HCT116 (cell line): ENCODE measurements around the gene SRPRA. TPM values are rescaled to one million over a fixed set of nuclear protein-coding genes. Genes with fewer than 3 reads are reported as not detected.

Source experiments
- ATAC-seq: fragments of 200-7000 bp; cut with Tn5 transposase; 2 replicates; pipeline ENCODE4 v1.9.1; 2020; ENCODE audit warnings: mild to moderate bottlenecking, moderate library complexity
- BruUV-seq: library from RNA; stranded (reverse); fragments of 400-500 nt; replicated peaks from 2 replicates; lab custom pipeline; 2021; lab: Mats Ljungman, UMichigan
- CTCF ChIA-PET: fragments of 300-600 bp; sonication (Branson Sonifier 250); formaldehyde crosslinking; loops from one replicate; lab custom pipeline; 2021; ENCODE audit warnings: antibody characterized with exemption; lab: Charles Lee
- POLR2A ChIA-PET: fragments of 300-600, 350-600 bp; sonication (Branson Sonifier 250); formaldehyde crosslinking; loops from one replicate; lab custom pipeline; 2021; ENCODE audit warnings: antibody characterized with exemption; lab: Charles Lee
- RAD21 ChIA-PET, 2 experiments: fragments of 300-600 bp; sonication (Branson Sonifier 250); formaldehyde crosslinking; loops; one replicate each; lab custom pipeline; 2023; ENCODE audit warnings: low total read pairs in 2 of 2; ENCODE audit not compliant: uncharacterized antibody in 2 of 2, unreplicated experiment in 2 of 2, low non-redundant PET in 1 of 2; lab: Charles Lee
- DNase-seq: peaks from one replicate; pipeline ENCODE4 v3.0.0-alpha.2; 2010; ENCODE audit warnings: low read depth, low spot score
- H2AFZ ChIP-seq: fragments of 200-600 bp; shearing (Covaris generic), sonication (generic); 2 replicates; pipeline ENCODE4 v1.6.1; 2017; ENCODE audit warnings: low read depth, mixed run types, mixed read lengths, antibody characterized with exemption, low read length; ENCODE audit not compliant: poor library complexity, severe bottlenecking
- H3K27ac ChIP-seq: 2 replicates; pipeline ENCODE4 v1.5.1; 2012; ENCODE audit warnings: low read depth, low read length
- H3K27me3 ChIP-seq: fragments of 200-600 bp; sonication (generic); 2 replicates; pipeline ENCODE4 v1.6.1; 2016; ENCODE audit warnings: mixed run types, low read length, mixed read lengths; ENCODE audit not compliant: insufficient read depth
- H3K36me3 ChIP-seq, 2 experiments: fragments of 200-500 bp in 1 of 2; fragments of 200-600 bp in 1 of 2; sonication (Bioruptor generic) in 1 of 2; sonication (generic) in 1 of 2; 2 replicates each; pipeline versions ENCODE4 v1.5.1 to v1.6.1; 2014 to 2016; ENCODE audit warnings: low read length in 2 of 2, inconsistent platforms in 1 of 2, mixed read lengths in 1 of 2, mixed run types in 1 of 2; ENCODE audit not compliant: insufficient read depth in 2 of 2, control insufficient read depth in 1 of 2
- H3K4me1 ChIP-seq, 2 experiments: fragments of 200-600 bp in 1 of 2; sonication (generic) in 1 of 2; 2 replicates each; pipeline versions ENCODE4 v1.5.1 to v1.6.1; 2012 to 2017; ENCODE audit warnings: low read length in 2 of 2, inconsistent platforms in 1 of 2, mild to moderate bottlenecking in 1 of 2, mixed read lengths in 1 of 2, mixed run types in 1 of 2, moderate library complexity in 1 of 2; ENCODE audit not compliant: insufficient read depth in 2 of 2, control insufficient read depth in 1 of 2
- H3K4me2 ChIP-seq: fragments of 200-600 bp; sonication (generic); 2 replicates; pipeline ENCODE4 v1.6.1; 2017; ENCODE audit warnings: mixed run types, low read length, mixed read lengths
- H3K4me3 ChIP-seq, 2 experiments: fragments of 200-600 bp in 1 of 2; sonication (generic) in 1 of 2; replicated peaks in 1 of 2; 2 replicates each; pipeline ENCODE4 v1.5.1; 2011 to 2016; ENCODE audit warnings: low read length in 2 of 2, control low read depth in 1 of 2, low read depth in 1 of 2, mild to moderate bottlenecking in 1 of 2, mixed read lengths in 1 of 2, mixed run types in 1 of 2
- H3K79me2 ChIP-seq: fragments of 200-600 bp; sonication (generic); 2 replicates; pipeline ENCODE4 v1.6.1; 2017; ENCODE audit warnings: mild to moderate bottlenecking, mixed run types, low read length, moderate library complexity, mixed read lengths; ENCODE audit not compliant: insufficient read depth
- H3K9ac ChIP-seq: fragments of 200-600 bp; sonication (generic); 2 replicates; pipeline ENCODE4 v1.6.1; 2016; ENCODE audit warnings: low read length, mixed read lengths
- H3K9me2 ChIP-seq: fragments of 200-600 bp; sonication (generic), shearing (Covaris generic); 2 replicates; pipeline ENCODE4 v1.6.1; 2017; ENCODE audit warnings: mixed run types, mild to moderate bottlenecking, moderate library complexity; ENCODE audit not compliant: insufficient read depth
- H3K9me3 ChIP-seq, 2 experiments: fragments of 200-500 bp in 1 of 2; fragments of 200-600 bp in 1 of 2; sonication (Bioruptor generic) in 1 of 2; sonication (generic) in 1 of 2; 2 replicates each; pipeline ENCODE4 v1.6.1; 2014 to 2017; ENCODE audit warnings: low read length in 2 of 2, mixed read lengths in 2 of 2, inconsistent platforms in 1 of 2, low read depth in 1 of 2, mild to moderate bottlenecking in 1 of 2, mixed run types in 1 of 2, moderate library complexity in 1 of 2; ENCODE audit not compliant: control insufficient read depth in 1 of 2, insufficient read depth in 1 of 2
- H4K20me1 ChIP-seq: fragments of 200-600 bp; sonication (generic), shearing (Covaris generic); 2 replicates; pipeline ENCODE4 v1.6.1; 2017; ENCODE audit warnings: mixed run types, mild to moderate bottlenecking, moderate library complexity; ENCODE audit not compliant: insufficient read depth
- CBX3 ChIP-seq: IDR thresholded peaks from 2 replicates; pipeline ENCODE4 v1.6.1; 2012; ENCODE audit warnings: low read depth
- CEBPB ChIP-seq: IDR thresholded peaks from 2 replicates; pipeline ENCODE4 v1.6.1; 2012; ENCODE audit warnings: low read depth
- EGR1 ChIP-seq: IDR thresholded peaks from 2 replicates; pipeline ENCODE4 v1.6.1; 2012; ENCODE audit warnings: low read depth
- ELF1 ChIP-seq: IDR thresholded peaks from 2 replicates; pipeline ENCODE4 v1.6.1; 2012; ENCODE audit warnings: low read depth, borderline replicate concordance
- EZH2phosphoT487 ChIP-seq: fragments of 200-600 bp; IDR thresholded peaks from 2 replicates; pipeline ENCODE4 v1.6.1; 2018; ENCODE audit warnings: antibody characterized with exemption, borderline replicate concordance
- FOSL1 ChIP-seq: IDR thresholded peaks from 2 replicates; pipeline ENCODE4 v1.6.1; 2012; ENCODE audit warnings: low read depth
- POLR2A ChIP-seq: IDR thresholded peaks from 2 replicates; pipeline ENCODE4 v1.7.0; 2011; ENCODE audit warnings: borderline replicate concordance; ENCODE audit not compliant: insufficient read depth, insufficient read length; ENCODE audit errors: extremely low read depth
- POLR2AphosphoS5 ChIP-seq: IDR thresholded peaks from 2 replicates; pipeline ENCODE4 v1.6.1; 2011; ENCODE audit warnings: mild to moderate bottlenecking, low read depth, low read length, moderate library complexity
- RAD21 ChIP-seq: IDR thresholded peaks from 2 replicates; pipeline ENCODE4 v1.6.1; 2012; ENCODE audit warnings: low read depth, mild to moderate bottlenecking
- REST ChIP-seq: IDR thresholded peaks from 2 replicates; pipeline ENCODE4 v1.6.1; 2012; ENCODE audit warnings: low read depth
- SP1 ChIP-seq: IDR thresholded peaks from 2 replicates; pipeline ENCODE4 v1.6.1; 2012; ENCODE audit warnings: low read depth
- YY1 ChIP-seq: IDR thresholded peaks from 2 replicates; pipeline ENCODE4 v1.6.1; 2011; ENCODE audit warnings: low read length, low read depth, moderate library complexity, mild to moderate bottlenecking; ENCODE audit not compliant: insufficient replicate concordance; ENCODE audit errors: extremely low read depth
- ZBTB33 ChIP-seq: IDR thresholded peaks from 2 replicates; pipeline ENCODE4 v1.6.1; 2011; ENCODE audit warnings: mild to moderate bottlenecking, low read length, moderate library complexity; ENCODE audit not compliant: insufficient replicate concordance; ENCODE audit errors: extremely low read depth
- ZNF274 ChIP-seq: fragments of 200-500 bp; sonication (Bioruptor generic); IDR thresholded peaks from 2 replicates; pipeline ENCODE4 v1.6.1; 2014; ENCODE audit warnings: mild to moderate bottlenecking, low read depth, low read length, inconsistent platforms
- intact Hi-C: fragments of 100-400 bp; cut with micrococcal nuclease; formaldehyde crosslinking; loops from 2 replicates; pipeline ENCODE4 v1.10.0; 2022
- total RNA-seq: library from RNA; stranded (reverse); gene quantifications from one replicate; pipeline ENCODE4 v1.2.1, GENCODE V29; 2021; ENCODE audit not compliant: unreplicated experiment

The SRPRA gene
- total RNA-seq, 1 experiment from 2014 or later, result 74.5 TPM

- ATAC-seq, result no peak
- no peak overlapping the region for H3K27ac ChIP-seq
- H3K9ac ChIP-seq, result no peak overlapping the region
- H3K79me2 ChIP-seq, result no peaks in the 10 kb centered on the region; the same call in 1 of the 2 replicates
- BruUV-seq, result no TSS peak
- TF ChIP-seq ELF1, result no peak
- no peak for TF ChIP-seq POLR2AphosphoS5
- TF ChIP-seq REST, result no peak
- TF ChIP-seq ZNF274, result no peak
- no peak for TF ChIP-seq EZH2phosphoT487
- TF ChIP-seq FOSL1, result no peak
- no peak for TF ChIP-seq POLR2A
- TF ChIP-seq ZBTB33, result no peak
- TF ChIP-seq RAD21, result no peak
- no peak for TF ChIP-seq CEBPB
- TF ChIP-seq YY1, result no peak
- no peak for TF ChIP-seq CBX3
- TF ChIP-seq EGR1, result no peak
- no peak for TF ChIP-seq SP1
- no peak for DNase-seq
- no peak overlapping the region for H3K4me2 ChIP-seq
- RAD21 ChIA-PET, result no interaction called here
- H3K4me1 ChIP-seq, result no peaks in the 10 kb centered on the region
- no peak overlapping the region for H2AFZ ChIP-seq
- intact Hi-C loops, result no loop called here
- no peaks in the 10 kb centered on the region for H3K9me2 ChIP-seq
- no peaks in the 10 kb centered on the region for H3K27me3 ChIP-seq
- H4K20me1 ChIP-seq, result no peaks in the 10 kb centered on the region
- no peak overlapping the region for H3K4me3 ChIP-seq
- H3K36me3 ChIP-seq, result peaks cover 4 to 9% of the 10 kb centered on the region in 2 experiments; a peak in 2 of 4 replicates
- H3K9me3 ChIP-seq, result no peaks in the 10 kb centered on the region
- CTCF ChIA-PET, result no interaction called here
- POLR2A ChIA-PET, result no interaction called here
Measured at GRCh38 chr11:126290887-126291286, 22.2 kb upstream of the SRPRA start.
